ENCODE data around the gene POC1A. TPM values are rescaled to one million over a fixed set of nuclear protein-coding genes. Genes with fewer than 3 reads are reported as not detected.

The POC1A gene
- total and polyA plus RNA-seq, 2 donors (not counting 1 experiment from before 2014, with no cell fraction given): 3.8 to 17.7 TPM

GRCh38 chr3:52118156-52118875 lies 35.9 kb downstream of the POC1A start:
- Histone ChIP-seq H3K27me3 (ENCODE audit: control insufficient read depth, insufficient read depth, low read length) (no peaks in the 10 kb centered on the region), H2AFZ (ENCODE audit: low read length) (no peak overlapping the region), H3K79me2 (ENCODE audit: control insufficient read depth, insufficient read depth, low read length) (no peaks in the 10 kb centered on the region), H4K20me1 (ENCODE audit: control insufficient read depth, extremely low read depth, insufficient read depth, low read length) (no peaks in the 10 kb centered on the region), H3K4me1 (ENCODE audit: control insufficient read depth, extremely low read depth, insufficient read depth, low read length) (no peaks in the 10 kb centered on the region), H3K36me3 (ENCODE audit: control insufficient read depth, insufficient read depth, low read length) (peaks cover 5% of the 10 kb centered on the region), H3K27ac (ENCODE audit: insufficient read depth, low read length) (no peak overlapping the region), H3K4me3 (replicated peaks in 1 of 4; ENCODE audit: control extremely low read depth in 1 of 4, insufficient read depth in 1 of 4, low read depth in 3 of 4, low read length in 4 of 4) (no peak overlapping the region), H3K4me2 (ENCODE audit: extremely low read depth, insufficient read depth, low read length) (no peak overlapping the region), H3K9me3 (ENCODE audit: control insufficient read depth, insufficient read depth, low read depth, low read length) (no peaks in the 10 kb centered on the region), H3K9ac (ENCODE audit: insufficient read depth, low read length) (no peak overlapping the region)
- DNase-seq (ENCODE audit: low read depth in 2 of 2): no peak
- TF ChIP-seq EZH2 (IDR thresholded peaks at IDR 0.05; ENCODE audit: low read length, missing control alignments): no peak
- TF ChIP-seq, protein P1, sequence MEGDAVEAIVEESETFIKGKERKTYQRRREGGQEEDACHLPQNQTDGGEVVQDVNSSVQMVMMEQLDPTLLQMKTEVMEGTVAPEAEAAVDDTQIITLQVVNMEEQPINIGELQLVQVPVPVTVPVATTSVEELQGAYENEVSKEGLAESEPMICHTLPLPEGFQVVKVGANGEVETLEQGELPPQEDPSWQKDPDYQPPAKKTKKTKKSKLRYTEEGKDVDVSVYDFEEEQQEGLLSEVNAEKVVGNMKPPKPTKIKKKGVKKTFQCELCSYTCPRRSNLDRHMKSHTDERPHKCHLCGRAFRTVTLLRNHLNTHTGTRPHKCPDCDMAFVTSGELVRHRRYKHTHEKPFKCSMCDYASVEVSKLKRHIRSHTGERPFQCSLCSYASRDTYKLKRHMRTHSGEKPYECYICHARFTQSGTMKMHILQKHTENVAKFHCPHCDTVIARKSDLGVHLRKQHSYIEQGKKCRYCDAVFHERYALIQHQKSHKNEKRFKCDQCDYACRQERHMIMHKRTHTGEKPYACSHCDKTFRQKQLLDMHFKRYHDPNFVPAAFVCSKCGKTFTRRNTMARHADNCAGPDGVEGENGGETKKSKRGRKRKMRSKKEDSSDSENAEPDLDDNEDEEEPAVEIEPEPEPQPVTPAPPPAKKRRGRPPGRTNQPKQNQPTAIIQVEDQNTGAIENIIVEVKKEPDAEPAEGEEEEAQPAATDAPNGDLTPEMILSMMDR (conservative IDR thresholded peaks at IDR 0.05 in 1 of 2, IDR thresholded peaks at IDR 0.05 in 1 of 2; ENCODE audit: low read depth in 1 of 2, low read length in 2 of 2): no peak

DNA sequence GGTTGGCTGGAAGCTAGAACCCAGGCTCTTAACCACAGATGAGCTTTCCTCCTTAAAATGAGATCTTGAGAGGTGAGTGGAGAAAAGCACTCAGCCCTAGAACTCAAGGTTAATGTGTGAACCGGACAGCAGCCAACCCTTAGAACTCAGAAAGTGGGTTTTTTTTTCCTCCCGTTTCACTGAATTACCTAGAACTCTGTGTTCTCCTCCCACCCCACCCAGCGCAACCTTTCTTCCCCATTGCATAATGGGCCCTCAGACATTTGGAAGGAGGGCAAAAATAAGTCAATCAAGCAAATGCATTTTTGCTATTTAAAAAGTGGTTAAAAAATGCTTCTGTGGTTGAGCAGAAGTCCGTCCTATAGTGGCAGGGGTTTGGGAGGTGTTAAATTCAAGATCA lies 36.7 kb downstream of the POC1A start:
- Histone ChIP-seq H3K36me3 (ENCODE audit: control insufficient read depth, insufficient read depth, low read length) (peaks cover 4% of the 10 kb centered on the region), H3K27ac (ENCODE audit: insufficient read depth, low read length) (no peak overlapping the region), H3K79me2 (ENCODE audit: control insufficient read depth, insufficient read depth, low read length) (no peaks in the 10 kb centered on the region), H3K4me2 (ENCODE audit: extremely low read depth, insufficient read depth, low read length) (no peak overlapping the region), H3K9ac (ENCODE audit: insufficient read depth, low read length) (no peak overlapping the region), H4K20me1 (ENCODE audit: control insufficient read depth, extremely low read depth, insufficient read depth, low read length) (no peaks in the 10 kb centered on the region), H3K4me1 (ENCODE audit: control insufficient read depth, extremely low read depth, insufficient read depth, low read length) (no peaks in the 10 kb centered on the region), H3K27me3 (ENCODE audit: control insufficient read depth, insufficient read depth, low read length) (no peaks in the 10 kb centered on the region), H3K4me3 (replicated peaks in 1 of 4; ENCODE audit: control extremely low read depth in 1 of 4, insufficient read depth in 1 of 4, low read depth in 3 of 4, low read length in 4 of 4) (no peak overlapping the region), H3K9me3 (ENCODE audit: control insufficient read depth, insufficient read depth, low read depth, low read length) (no peaks in the 10 kb centered on the region), H2AFZ (ENCODE audit: low read length) (no peak overlapping the region)
- no peak for DNase-seq (ENCODE audit: low read depth in 2 of 2)
- TF ChIP-seq, protein P1 (conservative IDR thresholded peaks at IDR 0.05 in 1 of 2, IDR thresholded peaks at IDR 0.05 in 1 of 2; ENCODE audit: low read depth in 1 of 2, low read length in 2 of 2): no peak
- no peak for TF ChIP-seq EZH2 (IDR thresholded peaks at IDR 0.05; ENCODE audit: low read length, missing control alignments)

DNA sequence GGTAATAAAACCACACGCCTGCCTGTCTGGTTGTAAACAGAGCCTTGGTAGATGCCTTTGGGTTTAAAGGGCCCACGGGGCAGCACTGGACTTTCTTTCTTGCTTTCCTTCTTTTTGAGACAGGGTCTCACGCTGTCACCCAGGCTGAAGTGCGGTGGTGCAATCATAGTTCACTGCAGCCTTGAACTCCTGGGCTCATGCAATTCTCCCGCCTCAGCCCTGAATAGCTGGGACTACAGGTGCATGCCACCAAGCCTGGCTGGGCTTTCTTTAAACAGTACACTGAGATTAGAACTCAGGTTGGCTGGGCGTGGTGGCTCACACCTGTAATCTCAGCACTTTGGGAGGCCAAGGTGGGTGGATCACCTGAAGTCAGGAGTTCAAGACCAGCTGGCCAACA lies 42.2 kb downstream of the POC1A start:
- Histone ChIP-seq H3K27me3 (ENCODE audit: control insufficient read depth, insufficient read depth, low read length) (no peaks in the 10 kb centered on the region), H3K9me3 (ENCODE audit: control insufficient read depth, insufficient read depth, low read depth, low read length) (no peaks in the 10 kb centered on the region), H3K9ac (ENCODE audit: insufficient read depth, low read length) (no peak overlapping the region), H2AFZ (ENCODE audit: low read length) (no peak overlapping the region), H3K27ac (ENCODE audit: insufficient read depth, low read length) (no peak overlapping the region), H4K20me1 (ENCODE audit: control insufficient read depth, extremely low read depth, insufficient read depth, low read length) (no peaks in the 10 kb centered on the region), H3K4me2 (ENCODE audit: extremely low read depth, insufficient read depth, low read length) (no peak overlapping the region), H3K4me1 (ENCODE audit: control insufficient read depth, extremely low read depth, insufficient read depth, low read length) (peaks cover 5% of the 10 kb centered on the region), H3K4me3 (replicated peaks in 1 of 4; ENCODE audit: control extremely low read depth in 1 of 4, insufficient read depth in 1 of 4, low read depth in 3 of 4, low read length in 4 of 4) (no peak overlapping the region), H3K36me3 (ENCODE audit: control insufficient read depth, insufficient read depth, low read length) (peaks cover 3% of the 10 kb centered on the region), H3K79me2 (ENCODE audit: control insufficient read depth, insufficient read depth, low read length) (no peaks in the 10 kb centered on the region)
- no peak for TF ChIP-seq EZH2 (IDR thresholded peaks at IDR 0.05; ENCODE audit: low read length, missing control alignments)
- TF ChIP-seq, protein P1 (conservative IDR thresholded peaks at IDR 0.05 in 1 of 2, IDR thresholded peaks at IDR 0.05 in 1 of 2; ENCODE audit: low read depth in 1 of 2, low read length in 2 of 2): no peak
- DNase-seq (ENCODE audit: low read depth in 2 of 2): no peak

Measured in fibroblast of lung (primary cell).